Measurements from ENCODE around the gene SCYL1.

The SCYL1 gene

DNA sequence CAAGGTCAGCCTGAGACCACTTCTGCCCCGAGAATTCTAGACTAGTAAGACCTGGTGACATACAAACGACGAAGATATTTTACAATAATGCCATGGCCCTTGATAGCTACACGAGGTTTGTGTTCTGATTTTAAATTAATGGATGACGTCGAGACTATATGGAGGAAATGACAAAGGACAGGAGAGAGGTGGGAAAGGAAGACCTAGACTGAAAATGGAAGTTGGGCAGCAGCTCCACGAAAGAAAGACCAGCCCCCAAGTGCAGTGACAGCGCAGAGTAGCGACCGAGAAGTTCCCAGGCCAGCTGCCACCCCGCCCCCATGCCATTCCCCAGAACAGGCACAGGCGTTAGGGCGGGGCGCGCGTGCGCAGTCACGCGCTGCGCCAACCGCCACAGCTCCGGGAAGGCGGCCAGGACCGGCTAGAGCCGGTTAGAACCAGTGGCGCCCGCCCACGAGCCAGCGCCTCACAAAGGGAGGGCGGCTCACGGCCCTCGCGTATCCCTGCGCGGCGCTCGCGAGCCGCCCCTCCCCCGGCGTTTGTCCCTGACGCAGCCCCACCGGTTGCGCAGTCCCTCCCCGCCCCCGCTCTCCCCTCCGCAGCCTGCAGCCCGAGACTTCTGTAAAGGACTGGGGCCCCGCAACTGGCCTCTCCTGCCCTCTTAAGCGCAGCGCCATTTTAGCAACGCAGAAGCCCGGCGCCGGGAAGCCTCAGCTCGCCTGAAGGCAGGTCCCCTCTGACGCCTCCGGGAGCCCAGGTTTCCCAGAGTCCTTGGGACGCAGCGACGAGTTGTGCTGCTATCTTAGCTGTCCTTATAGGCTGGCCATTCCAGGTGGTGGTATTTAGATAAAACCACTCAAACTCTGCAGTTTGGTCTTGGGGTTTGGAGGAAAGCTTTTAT is 27.5 kb upstream of the SCYL1 start:
- CTCF ChIA-PET, result interaction anchor here (0.8 to 3.9 kb wide), 12 partner anchors 9 to 82 kb away, joined by 3 to 27 read pairs (median 4); no protein-coding TSS in a partner anchor

DNA sequence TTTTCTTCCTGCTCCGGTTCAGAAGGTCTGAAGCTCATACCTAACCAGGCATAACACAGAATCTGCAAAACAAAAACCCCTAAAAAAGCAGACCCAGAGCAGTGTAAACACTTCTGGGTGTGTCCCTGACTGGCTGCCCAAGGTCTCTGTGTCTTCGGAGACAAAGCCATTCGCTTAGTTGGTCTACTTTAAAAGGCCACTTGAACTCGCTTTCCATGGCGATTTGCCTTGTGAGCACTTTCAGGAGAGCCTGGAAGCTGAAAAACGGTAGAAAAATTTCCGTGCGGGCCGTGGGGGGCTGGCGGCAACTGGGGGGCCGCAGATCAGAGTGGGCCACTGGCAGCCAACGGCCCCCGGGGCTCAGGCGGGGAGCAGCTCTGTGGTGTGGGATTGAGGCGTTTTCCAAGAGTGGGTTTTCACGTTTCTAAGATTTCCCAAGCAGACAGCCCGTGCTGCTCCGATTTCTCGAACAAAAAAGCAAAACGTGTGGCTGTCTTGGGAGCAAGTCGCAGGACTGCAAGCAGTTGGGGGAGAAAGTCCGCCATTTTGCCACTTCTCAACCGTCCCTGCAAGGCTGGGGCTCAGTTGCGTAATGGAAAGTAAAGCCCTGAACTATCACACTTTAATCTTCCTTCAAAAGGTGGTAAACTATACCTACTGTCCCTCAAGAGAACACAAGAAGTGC is 26.7 kb upstream of the SCYL1 start:
- H3K4me3 ChIP-seq (ENCODE audit: low read depth, low read length), result peak overlapping the region; percentile 68
- ChIA-PET CTCF (interaction anchor here (0.8 to 3.9 kb wide), 11 partner anchors 10 to 83 kb away, joined by 3 to 27 read pairs (median 5); no protein-coding TSS in a partner anchor), POLR2A (interaction anchor here (0.7 to 17.0 kb wide), 14 partner anchors 9 to 141 kb away, joined by 3 to 1229 read pairs (median 6); partner anchors contain the start of genes FRMD8, NEAT1 and SCYL1)
- no peak for DNase-seq (ENCODE audit: low read depth, low spot score)
- TF ChIP-seq, protein P1, sequence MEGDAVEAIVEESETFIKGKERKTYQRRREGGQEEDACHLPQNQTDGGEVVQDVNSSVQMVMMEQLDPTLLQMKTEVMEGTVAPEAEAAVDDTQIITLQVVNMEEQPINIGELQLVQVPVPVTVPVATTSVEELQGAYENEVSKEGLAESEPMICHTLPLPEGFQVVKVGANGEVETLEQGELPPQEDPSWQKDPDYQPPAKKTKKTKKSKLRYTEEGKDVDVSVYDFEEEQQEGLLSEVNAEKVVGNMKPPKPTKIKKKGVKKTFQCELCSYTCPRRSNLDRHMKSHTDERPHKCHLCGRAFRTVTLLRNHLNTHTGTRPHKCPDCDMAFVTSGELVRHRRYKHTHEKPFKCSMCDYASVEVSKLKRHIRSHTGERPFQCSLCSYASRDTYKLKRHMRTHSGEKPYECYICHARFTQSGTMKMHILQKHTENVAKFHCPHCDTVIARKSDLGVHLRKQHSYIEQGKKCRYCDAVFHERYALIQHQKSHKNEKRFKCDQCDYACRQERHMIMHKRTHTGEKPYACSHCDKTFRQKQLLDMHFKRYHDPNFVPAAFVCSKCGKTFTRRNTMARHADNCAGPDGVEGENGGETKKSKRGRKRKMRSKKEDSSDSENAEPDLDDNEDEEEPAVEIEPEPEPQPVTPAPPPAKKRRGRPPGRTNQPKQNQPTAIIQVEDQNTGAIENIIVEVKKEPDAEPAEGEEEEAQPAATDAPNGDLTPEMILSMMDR (IDR thresholded peaks at IDR 0.05; ENCODE audit: insufficient read depth, low read length, missing control alignments), result no peak

More for the DNA sequence above, 27.5 kb upstream of the SCYL1 start:
- POLR2A ChIA-PET, result interaction anchor here (0.8 to 17.0 kb wide), 12 partner anchors 8 to 140 kb away, joined by 3 to 1229 read pairs (median 54); partner anchors contain the start of gene NEAT1
- H3K4me3 ChIP-seq (ENCODE audit: low read depth, low read length), result peak overlapping the region; percentile 68
- no peak for DNase-seq (ENCODE audit: low read depth, low spot score)
- TF ChIP-seq, protein P1 (IDR thresholded peaks at IDR 0.05; ENCODE audit: insufficient read depth, low read length, missing control alignments), result no peak

- TF ChIP-seq, protein P1 (IDR thresholded peaks at IDR 0.05; ENCODE audit: insufficient read depth, low read length, missing control alignments), result no peak
- ChIA-PET POLR2A (interaction anchor here (0.7 to 17.0 kb wide), 14 partner anchors 9 to 128 kb away, joined by 3 to 1229 read pairs (median 6); partner anchors contain the start of genes FRMD8, NEAT1, SCYL1 and ZNRD2), CTCF (interaction anchor here (0.9 to 3.9 kb wide), 6 partner anchors 10 to 82 kb away, joined by 4 to 19 read pairs (median 6); no protein-coding TSS in a partner anchor)
- no peak for DNase-seq (ENCODE audit: low read depth, low spot score)
- H3K4me3 ChIP-seq (ENCODE audit: low read depth, low read length), result peak overlapping the region; percentile 68
Observed at GRCh38 chr11:65498727-65498976, 26.2 kb upstream of the SCYL1 start.

GRCh38 chr11:65498977-65499712 is 25.7 kb upstream of the SCYL1 start, which contains the start of gene MALAT1:
Gene MALAT1, plus strand, starts transcription at chr11:65499045.
- H3K4me3 ChIP-seq (ENCODE audit: low read depth, low read length), result peak within 1 kb of the TSS; percentile 99
- TF ChIP-seq, protein P1 (IDR thresholded peaks at IDR 0.05; ENCODE audit: insufficient read depth, low read length, missing control alignments), result no peak
- DNase-seq (ENCODE audit: low read depth, low spot score), result no peak
- CTCF ChIA-PET, result interaction anchor here (0.7 to 3.9 kb wide), 9 partner anchors 10 to 82 kb away, joined by 3 to 19 read pairs (median 4); no protein-coding TSS in a partner anchor
- POLR2A ChIA-PET, result interaction anchor here (0.7 to 17.0 kb wide), 17 partner anchors 9 to 143 kb away, joined by 3 to 1229 read pairs (median 4); partner anchors contain the start of genes FRMD8, NEAT1, SCYL1 and ZNRD2

GRCh38 chr11:65499713-65500386 is 25.0 kb upstream of the SCYL1 start:
- DNase-seq (ENCODE audit: low read depth, low spot score), result no peak
- TF ChIP-seq, protein P1 (IDR thresholded peaks at IDR 0.05; ENCODE audit: insufficient read depth, low read length, missing control alignments), result no peak

More at GRCh38 chr11:65499713-65500386, 25.0 kb upstream of the SCYL1 start:
- POLR2A ChIA-PET, result interaction anchor here (0.8 to 17.0 kb wide), 14 partner anchors 8 to 143 kb away, joined by 3 to 1229 read pairs (median 4); partner anchors contain the start of genes NEAT1, SCYL1 and ZNRD2
- CTCF ChIA-PET, result interaction anchor here (0.7 to 3.9 kb wide), 8 partner anchors 9 to 82 kb away, joined by 3 to 19 read pairs (median 4); no protein-coding TSS in a partner anchor
- peak overlapping the region; percentile 99 for H3K4me3 ChIP-seq (ENCODE audit: low read depth, low read length)
